Right hindlimb (tissue), 1 donor: ENCODE results near the gene PCSK2.

Source experiments
- DNase-seq: peaks from one replicate; pipeline ENCODE4 v3.0.0-alpha.2; 2018

The PCSK2 gene

DNA sequence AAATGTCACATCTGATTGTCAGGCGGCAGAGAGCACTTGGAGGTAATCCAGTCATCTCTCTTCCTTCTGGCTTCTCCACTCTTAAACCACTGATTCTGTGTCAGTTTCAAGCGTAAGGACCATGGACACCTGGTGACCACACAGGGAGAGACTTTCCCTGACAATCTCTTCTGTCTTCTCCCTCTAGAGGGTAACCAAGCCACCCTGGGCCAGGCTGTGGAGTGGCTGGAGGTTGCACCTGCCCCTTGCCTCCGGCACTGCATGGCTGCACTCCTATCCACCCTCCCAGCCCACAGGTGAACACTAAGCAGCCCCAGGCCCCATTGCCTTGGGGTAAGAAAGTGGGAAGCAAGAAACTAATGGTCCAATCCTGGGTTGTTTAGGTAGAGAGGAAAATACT is 225.6 kb downstream of the PCSK2 start:
- no peak for DNase-seq

DNA sequence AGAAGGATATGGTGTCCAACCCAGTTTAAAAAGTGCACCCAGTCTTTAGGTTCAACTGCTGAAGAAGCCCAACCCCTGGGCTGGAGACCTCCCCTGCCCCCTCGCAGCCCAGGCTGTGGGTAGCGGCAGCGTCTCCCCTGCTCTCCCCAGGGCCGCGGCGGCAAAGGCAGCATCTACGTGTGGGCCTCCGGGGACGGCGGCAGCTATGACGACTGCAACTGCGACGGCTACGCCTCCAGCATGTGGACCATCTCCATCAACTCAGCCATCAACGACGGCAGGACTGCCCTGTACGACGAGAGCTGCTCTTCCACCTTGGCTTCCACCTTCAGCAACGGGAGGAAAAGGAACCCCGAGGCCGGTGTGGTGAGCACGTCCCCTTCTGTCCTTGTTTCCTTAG is 226.8 kb downstream of the PCSK2 start:
- DNase-seq = no peak

DNA sequence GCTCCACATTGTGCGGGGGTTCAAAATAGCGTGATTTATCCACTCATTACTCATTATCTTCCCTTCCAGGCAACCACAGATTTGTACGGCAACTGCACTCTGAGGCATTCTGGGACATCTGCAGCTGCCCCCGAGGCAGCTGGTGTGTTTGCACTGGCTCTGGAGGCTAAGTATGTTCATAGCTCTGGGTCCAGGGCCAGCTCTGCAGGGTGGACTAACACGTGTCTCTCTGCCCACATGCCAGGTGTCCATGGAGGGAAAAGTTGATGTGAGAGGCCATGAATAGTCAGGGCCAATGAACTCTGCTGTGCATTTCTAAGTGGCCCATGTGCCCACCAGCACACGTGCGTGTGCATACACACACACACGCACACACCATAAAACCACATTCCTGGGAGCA is 229.4 kb downstream of the PCSK2 start:
- DNase-seq = peak; percentile 63

- DNase-seq = no peak
These were observed 230.2 kb downstream of the PCSK2 start for GRCh38 chr20:17457079-17457478.

- DNase-seq = no peak
These were observed 230.8 kb downstream of the PCSK2 start for GRCh38 chr20:17457588-17458190.

DNA sequence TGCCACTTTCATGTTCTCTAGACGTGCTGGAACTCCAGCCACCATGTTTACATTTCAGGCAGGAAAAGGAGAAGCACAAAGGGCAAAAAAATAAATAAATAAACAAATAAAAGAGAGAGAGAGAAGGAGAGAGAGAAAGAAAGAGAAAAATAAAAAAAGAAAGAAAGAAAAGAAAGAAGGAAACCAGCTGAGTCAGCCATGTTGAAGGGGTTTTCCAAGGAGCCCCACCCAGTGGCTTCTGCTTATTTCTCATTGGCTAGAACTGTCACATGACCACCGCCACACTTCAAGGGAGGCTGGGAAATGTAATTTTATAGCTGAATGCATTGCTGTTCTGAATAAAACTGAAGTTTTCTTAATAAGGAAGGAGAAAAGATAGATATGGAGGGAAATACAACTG is 233.3 kb downstream of the PCSK2 start:
- DNase-seq = no peak

DNA sequence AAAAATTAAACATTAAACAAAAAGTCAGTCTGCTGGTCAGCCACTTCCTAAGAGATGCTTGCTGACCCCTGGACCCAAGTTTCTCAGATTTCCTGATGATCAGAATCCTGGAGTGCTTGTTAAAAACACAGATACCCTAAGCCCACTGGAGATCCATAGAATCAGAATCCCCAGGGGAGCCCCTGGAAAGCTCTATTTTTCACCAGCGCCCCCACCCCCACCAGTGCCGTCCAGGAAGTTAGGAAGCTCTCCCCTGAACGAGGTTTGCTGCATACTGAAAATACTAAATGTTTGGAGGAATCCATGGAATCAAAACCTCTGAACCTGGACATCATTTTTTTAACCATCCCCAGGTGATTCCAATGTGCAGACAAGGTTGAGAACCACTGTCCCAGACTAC is 235.1 kb downstream of the PCSK2 start:
- no peak for DNase-seq

DNA sequence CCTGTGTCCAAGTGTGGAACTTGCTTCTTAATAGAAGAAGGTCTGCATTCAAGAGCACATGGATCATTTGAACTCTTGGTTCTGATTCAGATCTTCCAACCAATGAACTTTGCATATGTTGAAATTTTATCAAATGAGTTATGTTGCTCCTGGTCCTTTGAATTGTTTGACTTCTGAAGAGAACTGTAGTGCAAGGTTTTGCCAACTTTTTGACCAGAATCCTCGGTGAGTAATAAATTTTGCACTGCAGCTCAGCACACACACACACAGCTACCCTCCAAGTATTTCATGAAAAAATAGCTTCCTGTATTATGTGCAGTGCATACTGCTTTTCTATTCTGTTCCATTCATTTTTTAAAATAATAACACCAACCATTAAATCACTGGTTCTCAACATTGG is 236.9 kb downstream of the PCSK2 start:
- no peak for DNase-seq

GRCh38 chr20:17465236-17465635 is 238.4 kb downstream of the PCSK2 start:
- no peak for DNase-seq

DNA sequence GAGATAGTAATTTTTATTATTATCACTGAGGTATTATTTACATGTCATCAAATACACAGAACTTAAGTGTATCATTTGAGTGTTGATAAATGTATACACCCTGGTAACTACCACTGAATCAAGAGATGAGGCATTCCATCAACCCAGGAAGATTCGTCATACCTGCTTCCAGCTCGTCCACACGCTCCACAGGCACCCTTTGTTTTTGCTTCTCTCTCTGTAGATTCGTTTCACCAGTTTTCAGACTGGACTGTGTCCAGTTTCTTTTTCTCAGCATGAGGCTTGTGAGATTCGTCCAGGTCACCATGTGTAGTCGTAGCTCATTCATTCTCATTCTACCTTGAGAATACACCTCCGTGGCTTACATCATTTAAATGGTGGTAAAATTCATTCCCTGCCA is 239.8 kb downstream of the PCSK2 start:
- no peak for DNase-seq

GRCh38 chr20:17467120-17467655 is 240.3 kb downstream of the PCSK2 start:
- no peak for DNase-seq

DNA sequence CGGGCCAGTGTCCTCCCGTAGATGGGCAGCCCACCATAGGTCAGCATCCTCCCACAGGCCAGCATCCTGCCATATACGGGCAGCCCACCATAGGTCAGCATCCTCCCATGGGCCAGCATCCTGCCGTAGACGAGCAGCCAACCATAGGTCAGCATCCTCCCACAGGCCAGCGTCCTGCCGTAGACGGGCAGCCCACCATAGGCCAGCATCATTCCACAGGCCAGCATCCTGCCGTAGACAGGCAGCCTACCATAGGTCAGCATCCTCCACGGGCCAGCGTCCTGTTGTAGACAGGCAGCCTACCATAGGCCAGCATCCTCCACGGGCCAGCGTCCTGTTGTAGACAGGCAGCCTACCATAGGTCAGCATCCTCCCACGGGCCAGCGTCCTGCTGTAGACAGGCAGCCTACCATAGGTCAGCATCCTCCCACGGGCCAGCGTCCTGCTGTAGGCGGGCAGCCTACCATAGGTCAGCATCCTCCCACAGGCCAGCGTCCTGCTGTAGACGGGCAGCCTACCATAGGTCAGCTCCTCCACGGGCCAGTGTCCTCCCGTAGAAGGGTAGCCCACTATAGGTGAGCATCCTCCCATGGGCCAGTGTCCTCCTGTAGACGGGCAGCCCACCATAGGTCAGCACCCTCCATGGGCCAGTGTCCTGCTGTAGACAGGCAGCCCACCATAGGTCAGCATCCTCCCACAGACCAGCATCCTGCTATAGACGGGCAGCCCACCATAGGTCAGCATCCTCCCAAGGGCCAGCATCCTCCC is 241.4 kb downstream of the PCSK2 start:
- no peak for DNase-seq

GRCh38 chr20:17469246-17470030 is 242.6 kb downstream of the PCSK2 start:
- no peak for DNase-seq

DNA sequence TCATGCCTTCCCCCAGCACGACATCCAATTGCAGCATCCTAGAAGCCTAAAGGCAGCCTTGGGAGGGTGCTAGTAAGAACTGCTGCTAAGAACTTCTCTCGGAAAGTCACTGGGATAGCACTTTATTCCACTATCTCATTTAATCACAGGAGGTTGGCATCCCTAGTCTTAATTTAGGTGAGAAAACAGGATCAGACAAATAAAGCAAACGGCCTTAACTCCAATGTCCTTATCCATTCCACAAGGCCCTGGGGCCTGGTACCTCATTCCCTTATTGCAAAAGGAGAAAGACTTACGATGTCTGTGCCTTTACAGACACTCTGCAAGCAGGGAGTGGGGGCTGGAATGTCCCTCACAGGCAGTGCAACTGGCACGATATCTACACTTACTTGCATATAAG is 243.7 kb downstream of the PCSK2 start:
- no peak for DNase-seq

DNA sequence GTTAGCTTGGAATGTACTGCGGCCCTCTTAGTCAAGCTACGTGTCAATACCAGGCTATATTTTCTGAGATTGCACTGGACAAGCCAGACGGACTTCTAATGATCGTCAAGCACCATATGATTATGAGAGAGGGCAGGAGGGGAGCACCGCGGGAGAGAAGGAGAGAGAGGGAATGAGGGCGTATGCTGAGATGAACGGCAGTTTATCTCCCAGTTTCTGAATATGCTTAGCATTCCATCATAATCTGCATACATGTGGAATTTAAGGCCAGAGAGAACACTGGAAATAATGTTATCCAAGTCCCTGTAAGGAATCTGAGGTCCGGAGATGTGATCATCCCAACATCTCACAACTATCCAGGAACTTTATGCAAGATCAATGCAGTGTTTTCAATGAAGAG is 244.1 kb downstream of the PCSK2 start:
- no peak for DNase-seq

- no peak for DNase-seq
These were observed 244.9 kb downstream of the PCSK2 start for GRCh38 chr20:17471606-17472187.

- DNase-seq = peak; percentile 39
These were observed 246.8 kb downstream of the PCSK2 start for GRCh38 chr20:17473659-17474058.

DNA sequence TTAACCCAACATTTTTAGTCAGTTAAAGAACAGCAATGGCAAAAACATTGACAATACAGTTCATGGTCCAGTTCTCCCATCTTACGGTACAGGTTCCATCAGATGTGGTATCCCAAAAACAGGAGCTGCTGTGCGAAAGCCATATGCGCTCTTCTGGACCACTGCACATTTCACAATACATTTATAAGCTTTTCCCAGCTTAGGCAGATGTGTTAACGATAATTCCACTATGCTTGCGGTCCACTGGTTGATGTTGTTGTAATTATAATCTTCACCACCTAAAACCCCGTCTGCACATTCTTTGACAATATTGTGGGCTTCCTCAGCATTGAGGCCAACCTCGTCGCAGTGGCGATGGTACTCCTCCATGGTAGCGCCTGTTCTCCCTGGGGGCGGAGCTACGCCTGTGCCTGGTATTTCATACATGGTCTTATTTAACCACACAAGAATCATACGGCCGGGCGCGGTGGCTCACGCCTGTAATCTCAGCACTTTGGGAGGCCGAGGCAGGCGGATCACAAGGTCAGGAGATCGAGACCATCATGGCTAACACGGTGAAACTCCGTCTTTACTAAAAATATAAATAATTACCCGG is 252.3 kb downstream of the PCSK2 start:
- no peak for DNase-seq

DNA sequence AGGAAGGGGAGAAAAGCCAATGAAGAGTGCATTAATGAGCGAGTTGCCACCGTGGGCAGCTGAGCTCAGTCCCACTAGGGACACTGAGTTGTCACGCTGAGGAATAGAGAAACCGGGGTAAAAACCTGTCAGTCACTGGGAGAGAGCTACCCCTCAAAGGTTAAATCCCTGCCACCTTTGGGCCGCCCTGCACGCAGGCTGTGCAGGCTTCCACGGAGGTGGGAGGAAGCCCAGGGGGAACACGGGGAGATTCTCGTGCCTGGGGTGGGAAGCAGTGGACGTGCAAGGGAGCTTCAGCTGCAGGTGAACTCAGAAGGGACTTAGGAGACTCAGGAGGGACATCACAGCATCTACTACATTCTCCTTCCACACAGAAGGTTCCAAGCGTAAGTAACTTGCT is 253.9 kb downstream of the PCSK2 start:
- DNase-seq = no peak

- DNase-seq = no peak
These were observed 254.8 kb downstream of the PCSK2 start for GRCh38 chr20:17481661-17482060.

- DNase-seq = no peak
These were observed 255.7 kb downstream of the PCSK2 start for GRCh38 chr20:17482536-17482935.

- DNase-seq = no peak
These were observed 258.2 kb downstream of the PCSK2 start for GRCh38 chr20:17485017-17485416.
